Endodermal cell (in vitro differentiated cells): ENCODE results near the gene MED29. TPM values are rescaled to one million over a fixed set of nuclear protein-coding genes. Genes with fewer than 3 reads are reported as not detected.
A peak's percentile ranks its signal among the peaks of the same experiment; 100 is the strongest.

Source experiments
- DNase-seq: peaks from one replicate; pipeline ENCODE4 v3.0.0-alpha.2; 2017
- H3K27ac ChIP-seq: 2 replicates; pipeline ENCODE4 v1.5.1; 2013; ENCODE audit warnings: mild to moderate bottlenecking, low read depth, low read length, moderate library complexity
- H3K27me3 ChIP-seq: 2 replicates; pipeline ENCODE4 v1.6.1; 2013; ENCODE audit warnings: mild to moderate bottlenecking, low read length, moderate library complexity; ENCODE audit not compliant: insufficient read depth, control insufficient read depth, poor library complexity, severe bottlenecking
- H3K36me3 ChIP-seq: 2 replicates; pipeline ENCODE4 v1.7.0; 2013; ENCODE audit warnings: mild to moderate bottlenecking, low read length, moderate library complexity; ENCODE audit not compliant: control insufficient read depth, insufficient read depth
- H3K4me1 ChIP-seq: one replicate; pipeline ENCODE4 v1.7.0; 2013; ENCODE audit warnings: low read length; ENCODE audit not compliant: control insufficient read depth, insufficient read depth
- H3K4me3 ChIP-seq: 2 replicates; pipeline ENCODE4 v1.5.1; 2013; ENCODE audit warnings: mild to moderate bottlenecking, low read length, moderate library complexity
- H3K9ac ChIP-seq: 2 replicates; pipeline ENCODE4 v1.6.1; 2013; ENCODE audit warnings: mild to moderate bottlenecking, low read length, moderate library complexity; ENCODE audit not compliant: poor library complexity, severe bottlenecking; ENCODE audit errors: extremely low read depth
- H3K9me3 ChIP-seq: 2 replicates; pipeline ENCODE4 v1.6.1; 2013; ENCODE audit warnings: mild to moderate bottlenecking, low read length, moderate library complexity; ENCODE audit not compliant: control insufficient read depth
- H3K27ac Mint-ChIP-seq: 2 replicates; pipeline ENCODE4 v1.8.0; 2020; ENCODE audit warnings: mixed read lengths
- H3K27me3 Mint-ChIP-seq: 2 replicates; pipeline ENCODE4 v1.8.0; 2021; ENCODE audit warnings: mild to moderate bottlenecking, mixed read lengths; ENCODE audit not compliant: insufficient read depth
- H3K36me3 Mint-ChIP-seq: 2 replicates; pipeline ENCODE4 v1.8.0; 2020; ENCODE audit warnings: low read depth, mixed read lengths
- H3K4me1 Mint-ChIP-seq: 2 replicates; pipeline ENCODE4 v1.8.0; 2020; ENCODE audit warnings: mixed read lengths
- H3K4me3 Mint-ChIP-seq: 2 replicates; pipeline ENCODE4 v1.8.0; 2020; ENCODE audit warnings: mild to moderate bottlenecking, moderate library complexity, mixed read lengths
- H3K9me3 Mint-ChIP-seq: 2 replicates; pipeline ENCODE4 v1.8.0; 2020; ENCODE audit warnings: mild to moderate bottlenecking, mixed read lengths
- WGBS, 2 experiments: methylation state at CpG; one replicate each; pipeline versions ENCODE4 v1.1.5 to v1.1.7; 2013; ENCODE audit warnings: missing lambda C conversion rate in 2 of 2, mixed read lengths in 1 of 2; ENCODE audit not compliant: insufficient coverage in 1 of 2, insufficient read length in 1 of 2; 5-methylcytosine and 5-hydroxymethylcytosine counted together
- total RNA-seq, 2 donors: library from RNA; stranded (reverse); fragmentation: NEBNext Ultra II Directional in 1 of 2; extraction: Animal tissue kit (Norgen Biotek cat#: 25700) in 1 of 2; gene quantifications; 2 replicates in 1 of 2; 3 replicates in 1 of 2; pipeline ENCODE4 v1.2.1, GENCODE V29; 2021
- TF ChIP-seq, protein P1 (sequence below): fragments of 200-600 bp; sonication (generic); conservative IDR thresholded peaks from 2 replicates; pipeline ENCODE4 v1.5.0; 2021; ENCODE audit warnings: antibody characterized with exemption, mild to moderate bottlenecking

Gene MED29
- total RNA-seq, 2 donors from 2014 or later = 32.6 to 38.9 TPM

GRCh38 chr19:39410017-39410830 lies 19.0 kb downstream of the MED29 start:
- 1 to 4% methylated on average over 34 to 35 of the region's 35 CpGs for WGBS, 2 experiments

DNA sequence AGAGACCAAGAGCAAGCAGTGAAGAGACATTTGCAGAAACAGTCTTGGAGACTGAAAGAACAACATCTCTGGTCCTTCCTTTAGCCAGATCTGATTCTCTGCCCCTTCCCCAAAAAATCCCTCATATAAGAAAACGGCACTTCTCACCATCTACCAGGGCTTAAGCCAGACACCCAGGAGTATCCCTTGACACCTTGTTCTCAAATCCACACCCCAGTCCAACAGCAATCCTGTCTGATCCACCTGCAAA lies 19.6 kb downstream of the MED29 start:
- Histone ChIP-seq H3K27ac (no peak overlapping the region), H3K4me3 (peak overlapping the region; percentile 95), H3K27me3 (no peaks in the 10 kb centered on the region), H3K9ac (peak overlapping the region; percentile 90), H3K4me1 (peaks cover 9% of the 10 kb centered on the region), H3K9me3 (no peaks in the 10 kb centered on the region), H3K36me3 (peaks cover 13% of the 10 kb centered on the region)
- no peaks in the 10 kb centered on the region for H3K27me3 Mint-ChIP-seq
- TF ChIP-seq, protein P1, sequence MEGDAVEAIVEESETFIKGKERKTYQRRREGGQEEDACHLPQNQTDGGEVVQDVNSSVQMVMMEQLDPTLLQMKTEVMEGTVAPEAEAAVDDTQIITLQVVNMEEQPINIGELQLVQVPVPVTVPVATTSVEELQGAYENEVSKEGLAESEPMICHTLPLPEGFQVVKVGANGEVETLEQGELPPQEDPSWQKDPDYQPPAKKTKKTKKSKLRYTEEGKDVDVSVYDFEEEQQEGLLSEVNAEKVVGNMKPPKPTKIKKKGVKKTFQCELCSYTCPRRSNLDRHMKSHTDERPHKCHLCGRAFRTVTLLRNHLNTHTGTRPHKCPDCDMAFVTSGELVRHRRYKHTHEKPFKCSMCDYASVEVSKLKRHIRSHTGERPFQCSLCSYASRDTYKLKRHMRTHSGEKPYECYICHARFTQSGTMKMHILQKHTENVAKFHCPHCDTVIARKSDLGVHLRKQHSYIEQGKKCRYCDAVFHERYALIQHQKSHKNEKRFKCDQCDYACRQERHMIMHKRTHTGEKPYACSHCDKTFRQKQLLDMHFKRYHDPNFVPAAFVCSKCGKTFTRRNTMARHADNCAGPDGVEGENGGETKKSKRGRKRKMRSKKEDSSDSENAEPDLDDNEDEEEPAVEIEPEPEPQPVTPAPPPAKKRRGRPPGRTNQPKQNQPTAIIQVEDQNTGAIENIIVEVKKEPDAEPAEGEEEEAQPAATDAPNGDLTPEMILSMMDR = no peak
- H3K4me1 Mint-ChIP-seq = peaks cover 40% of the 10 kb centered on the region
- WGBS, 2 experiments = 80% methylated on average over 1 of the region's 1 CpG; no CpG with 5 or more reads in 1 of the 2 experiments
- H3K36me3 Mint-ChIP-seq = peaks cover 26% of the 10 kb centered on the region
- peak overlapping the region; percentile 91 for H3K4me3 Mint-ChIP-seq
- peak overlapping the region; percentile 88 for H3K27ac Mint-ChIP-seq
- H3K9me3 Mint-ChIP-seq = no peaks in the 10 kb centered on the region
- DNase-seq = no peak

More at GRCh38 chr19:39410017-39410830, 19.0 kb downstream of the MED29 start:
- Histone ChIP-seq H3K9ac (peak overlapping the region; percentile 90), H3K36me3 (peaks cover 9% of the 10 kb centered on the region), H3K4me1 (peaks cover 9% of the 10 kb centered on the region), H3K27ac (peak overlapping the region; percentile 39), H3K27me3 (no peaks in the 10 kb centered on the region), H3K4me3 (peak overlapping the region; percentile 95), H3K9me3 (no peaks in the 10 kb centered on the region)
- Mint-ChIP-seq H3K9me3 (no peaks in the 10 kb centered on the region), H3K27me3 (no peaks in the 10 kb centered on the region), H3K4me1 (peaks cover 41% of the 10 kb centered on the region), H3K27ac (peak overlapping the region; percentile 88), H3K4me3 (peak overlapping the region; percentile 91), H3K36me3 (peaks cover 21% of the 10 kb centered on the region)
- no peak for DNase-seq
- TF ChIP-seq, protein P1 = no peak

GRCh38 chr19:39411081-39411831 lies 20.1 kb downstream of the MED29 start:
- Mint-ChIP-seq H3K36me3 (peaks cover 26% of the 10 kb centered on the region), H3K27me3 (no peaks in the 10 kb centered on the region), H3K4me1 (peaks cover 38% of the 10 kb centered on the region), H3K27ac (peak overlapping the region; percentile 88), H3K9me3 (no peaks in the 10 kb centered on the region), H3K4me3 (peak overlapping the region; percentile 91)
- TF ChIP-seq, protein P1 = no peak
- DNase-seq = peak; percentile 70
- Histone ChIP-seq H3K36me3 (peaks cover 18% of the 10 kb centered on the region), H3K9ac (peak overlapping the region; percentile 0), H3K27ac (no peak overlapping the region), H3K9me3 (no peaks in the 10 kb centered on the region), H3K27me3 (no peaks in the 10 kb centered on the region), H3K4me1 (peaks cover 9% of the 10 kb centered on the region), H3K4me3 (peak overlapping the region; percentile 85)
- 42 to 47% methylated on average over 8 to 9 of the region's 9 CpGs for WGBS, 2 experiments
